Measurements from ENCODE around the gene CEP120. TPM values are rescaled to one million over a fixed set of nuclear protein-coding genes. Genes with fewer than 3 reads are reported as not detected.
"Not testable (repeated sequence)": the region's sequence is repeated elsewhere in the genome, so short reads cannot be mapped to it uniquely, and the experiment has no call there.

CEP120 gene
- total RNA-seq, 1 donor = 24.2 TPM

- no peaks in the 10 kb centered on the region for H4K20me1 ChIP-seq (ENCODE audit: insufficient read depth, low read length)
- no peaks in the 10 kb centered on the region for H3K79me2 ChIP-seq (ENCODE audit: insufficient read depth, low read length)
- H2AFZ ChIP-seq (ENCODE audit: low read length) = no peak overlapping the region
- no peak overlapping the region for H3K4me3 ChIP-seq (ENCODE audit: insufficient read depth, low read length)
- no peak for DNase-seq (ENCODE audit: insufficient read length, low spot score, missing footprints)
- H3K9me3 ChIP-seq (ENCODE audit: low read depth, low read length) = no peaks in the 10 kb centered on the region
- TF ChIP-seq, protein P1, sequence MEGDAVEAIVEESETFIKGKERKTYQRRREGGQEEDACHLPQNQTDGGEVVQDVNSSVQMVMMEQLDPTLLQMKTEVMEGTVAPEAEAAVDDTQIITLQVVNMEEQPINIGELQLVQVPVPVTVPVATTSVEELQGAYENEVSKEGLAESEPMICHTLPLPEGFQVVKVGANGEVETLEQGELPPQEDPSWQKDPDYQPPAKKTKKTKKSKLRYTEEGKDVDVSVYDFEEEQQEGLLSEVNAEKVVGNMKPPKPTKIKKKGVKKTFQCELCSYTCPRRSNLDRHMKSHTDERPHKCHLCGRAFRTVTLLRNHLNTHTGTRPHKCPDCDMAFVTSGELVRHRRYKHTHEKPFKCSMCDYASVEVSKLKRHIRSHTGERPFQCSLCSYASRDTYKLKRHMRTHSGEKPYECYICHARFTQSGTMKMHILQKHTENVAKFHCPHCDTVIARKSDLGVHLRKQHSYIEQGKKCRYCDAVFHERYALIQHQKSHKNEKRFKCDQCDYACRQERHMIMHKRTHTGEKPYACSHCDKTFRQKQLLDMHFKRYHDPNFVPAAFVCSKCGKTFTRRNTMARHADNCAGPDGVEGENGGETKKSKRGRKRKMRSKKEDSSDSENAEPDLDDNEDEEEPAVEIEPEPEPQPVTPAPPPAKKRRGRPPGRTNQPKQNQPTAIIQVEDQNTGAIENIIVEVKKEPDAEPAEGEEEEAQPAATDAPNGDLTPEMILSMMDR (IDR thresholded peaks at IDR 0.05; ENCODE audit: extremely low read depth, low read depth, low read length) = no peak
- H3K27me3 ChIP-seq (ENCODE audit: insufficient read depth, low read length) = no peaks in the 10 kb centered on the region
- H3K27ac ChIP-seq (ENCODE audit: low read depth, low read length) = no peak overlapping the region
- H3K36me3 ChIP-seq (ENCODE audit: insufficient read depth, low read length) = peaks cover 11% of the 10 kb centered on the region
- H3K4me1 ChIP-seq (ENCODE audit: insufficient read depth, low read length) = no peaks in the 10 kb centered on the region
- no peak overlapping the region for H3K4me2 ChIP-seq (ENCODE audit: insufficient read depth, low read length)
Observed at GRCh38 chr5:123401320-123401719, 21.9 kb downstream of the CEP120 start.

DNA sequence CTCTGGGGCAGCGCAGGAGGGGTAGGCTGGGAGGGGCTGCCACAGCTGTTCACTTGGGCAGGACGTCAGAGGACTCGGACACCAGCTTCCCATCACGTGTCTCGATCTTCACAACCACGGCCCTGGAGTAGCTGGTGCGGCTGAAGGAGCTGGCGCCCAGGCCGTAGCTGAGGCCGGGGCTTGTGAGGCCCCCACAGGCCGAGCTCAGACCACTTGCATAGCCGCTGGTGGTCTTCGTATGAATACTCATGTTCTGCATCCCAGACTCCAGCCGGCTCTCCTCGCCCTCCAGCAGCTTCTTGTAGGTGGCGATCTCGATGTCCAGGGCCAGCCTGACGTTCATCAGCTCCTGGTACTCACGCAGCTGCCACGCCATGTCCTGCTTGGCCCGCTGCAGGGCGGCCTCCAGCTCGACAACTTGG, 22.3 kb downstream of the CEP120 start:
- peaks cover 11% of the 10 kb centered on the region for H3K36me3 ChIP-seq (ENCODE audit: insufficient read depth, low read length)
- H3K27ac ChIP-seq (ENCODE audit: low read depth, low read length); DNase-seq (ENCODE audit: insufficient read length, low spot score, missing footprints); H4K20me1 ChIP-seq (ENCODE audit: insufficient read depth, low read length); H3K4me1 ChIP-seq (ENCODE audit: insufficient read depth, low read length); H3K79me2 ChIP-seq (ENCODE audit: insufficient read depth, low read length); H3K4me2 ChIP-seq (ENCODE audit: insufficient read depth, low read length); H2AFZ ChIP-seq (ENCODE audit: low read length); H3K9me3 ChIP-seq (ENCODE audit: low read depth, low read length); H3K27me3 ChIP-seq (ENCODE audit: insufficient read depth, low read length); H3K4me3 ChIP-seq (ENCODE audit: insufficient read depth, low read length): not testable (repeated sequence)

- no peak overlapping the region for H3K27ac ChIP-seq (ENCODE audit: low read depth, low read length)
- H3K27me3 ChIP-seq (ENCODE audit: insufficient read depth, low read length) = no peaks in the 10 kb centered on the region
- no peaks in the 10 kb centered on the region for H4K20me1 ChIP-seq (ENCODE audit: insufficient read depth, low read length)
- no peak overlapping the region for H3K4me3 ChIP-seq (ENCODE audit: insufficient read depth, low read length)
- H3K4me2 ChIP-seq (ENCODE audit: insufficient read depth, low read length) = no peak overlapping the region
- no peak for DNase-seq (ENCODE audit: insufficient read length, low spot score, missing footprints)
- H3K9me3 ChIP-seq (ENCODE audit: low read depth, low read length) = no peaks in the 10 kb centered on the region
- peaks cover 10% of the 10 kb centered on the region for H3K36me3 ChIP-seq (ENCODE audit: insufficient read depth, low read length)
- no peak overlapping the region for H2AFZ ChIP-seq (ENCODE audit: low read length)
- no peaks in the 10 kb centered on the region for H3K79me2 ChIP-seq (ENCODE audit: insufficient read depth, low read length)
- no peaks in the 10 kb centered on the region for H3K4me1 ChIP-seq (ENCODE audit: insufficient read depth, low read length)
- TF ChIP-seq, protein P1 (IDR thresholded peaks at IDR 0.05; ENCODE audit: extremely low read depth, low read depth, low read length) = no peak
Observed at GRCh38 chr5:123398058-123398733, 25.0 kb downstream of the CEP120 start.

GRCh38 chr5:123397538-123397937, 25.7 kb downstream of the CEP120 start:
- TF ChIP-seq, protein P1 (IDR thresholded peaks at IDR 0.05; ENCODE audit: extremely low read depth, low read depth, low read length) = no peak
- no peak for DNase-seq (ENCODE audit: insufficient read length, low spot score, missing footprints)
- H3K9me3 ChIP-seq (ENCODE audit: low read depth, low read length) = no peaks in the 10 kb centered on the region
- H3K36me3 ChIP-seq (ENCODE audit: insufficient read depth, low read length) = peaks cover 7% of the 10 kb centered on the region
- no peak overlapping the region for H2AFZ ChIP-seq (ENCODE audit: low read length)
- no peak overlapping the region for H3K4me2 ChIP-seq (ENCODE audit: insufficient read depth, low read length)
- H3K4me3 ChIP-seq (ENCODE audit: insufficient read depth, low read length) = no peak overlapping the region
- no peaks in the 10 kb centered on the region for H4K20me1 ChIP-seq (ENCODE audit: insufficient read depth, low read length)
- no peak overlapping the region for H3K27ac ChIP-seq (ENCODE audit: low read depth, low read length)
- H3K27me3 ChIP-seq (ENCODE audit: insufficient read depth, low read length) = no peaks in the 10 kb centered on the region
- H3K79me2 ChIP-seq (ENCODE audit: insufficient read depth, low read length) = no peaks in the 10 kb centered on the region
- H3K4me1 ChIP-seq (ENCODE audit: insufficient read depth, low read length) = no peaks in the 10 kb centered on the region

Measured in osteoblast (primary cell).